Activated naive CD4-positive, alpha-beta T cell treated with Interleukin-2 at 50 U/mL for 16 hours (primary cell): ENCODE data around the gene RBMX.
"Not testable (repeated sequence)": the region's sequence is repeated elsewhere in the genome, so short reads cannot be mapped to it uniquely, and the experiment has no call there.

Experiments
- DNase-seq: peaks from one replicate; pipeline ENCODE4 v3.0.0-alpha.2; 2020

The RBMX gene

GRCh38 chrX:136874114-136874513 lies 6.4 kb downstream of the RBMX start:
- DNase-seq, result not testable (repeated sequence)

DNA sequence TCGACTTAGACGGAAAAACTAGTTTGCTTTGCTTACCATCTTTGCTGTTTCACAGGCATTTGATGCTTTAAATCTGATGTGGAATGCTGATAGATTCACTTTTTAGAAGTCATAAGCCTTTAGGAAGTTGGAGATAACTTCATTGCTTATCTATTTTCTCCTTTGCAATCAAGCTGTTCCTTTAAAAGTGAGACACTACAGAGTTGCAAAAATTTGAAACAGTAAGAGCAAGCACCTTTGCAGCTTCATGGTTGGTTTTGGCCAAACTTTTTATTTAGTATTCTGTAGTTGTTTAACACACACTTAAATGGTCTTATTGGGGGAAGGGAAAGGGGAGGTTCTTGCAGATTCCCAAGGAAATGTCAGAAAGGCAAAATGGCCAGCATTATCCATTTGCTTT lies 7.3 kb downstream of the RBMX start:
- not testable (repeated sequence) for DNase-seq

GRCh38 chrX:136872091-136872700 lies 8.3 kb downstream of the RBMX start:
- DNase-seq, result no peak

DNA sequence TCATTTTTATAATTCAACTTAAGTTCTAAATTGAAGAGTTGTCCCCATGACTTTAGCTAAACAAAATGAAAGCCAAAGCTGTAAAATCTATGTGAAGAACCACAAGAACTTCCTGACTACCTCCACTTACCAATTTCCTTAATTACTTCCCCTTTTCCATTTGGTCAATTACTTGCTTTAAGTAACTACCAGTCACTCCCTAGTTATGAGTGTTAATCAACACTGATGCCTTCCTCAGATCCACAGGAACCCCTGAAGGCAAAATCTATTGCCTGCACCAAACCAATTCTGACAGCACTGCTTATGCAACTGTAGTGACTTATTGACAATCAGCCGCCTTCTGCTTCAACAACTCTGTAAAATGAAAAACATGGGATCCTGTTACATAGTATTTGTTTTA lies 10.5 kb downstream of the RBMX start:
- no peak for DNase-seq

DNA sequence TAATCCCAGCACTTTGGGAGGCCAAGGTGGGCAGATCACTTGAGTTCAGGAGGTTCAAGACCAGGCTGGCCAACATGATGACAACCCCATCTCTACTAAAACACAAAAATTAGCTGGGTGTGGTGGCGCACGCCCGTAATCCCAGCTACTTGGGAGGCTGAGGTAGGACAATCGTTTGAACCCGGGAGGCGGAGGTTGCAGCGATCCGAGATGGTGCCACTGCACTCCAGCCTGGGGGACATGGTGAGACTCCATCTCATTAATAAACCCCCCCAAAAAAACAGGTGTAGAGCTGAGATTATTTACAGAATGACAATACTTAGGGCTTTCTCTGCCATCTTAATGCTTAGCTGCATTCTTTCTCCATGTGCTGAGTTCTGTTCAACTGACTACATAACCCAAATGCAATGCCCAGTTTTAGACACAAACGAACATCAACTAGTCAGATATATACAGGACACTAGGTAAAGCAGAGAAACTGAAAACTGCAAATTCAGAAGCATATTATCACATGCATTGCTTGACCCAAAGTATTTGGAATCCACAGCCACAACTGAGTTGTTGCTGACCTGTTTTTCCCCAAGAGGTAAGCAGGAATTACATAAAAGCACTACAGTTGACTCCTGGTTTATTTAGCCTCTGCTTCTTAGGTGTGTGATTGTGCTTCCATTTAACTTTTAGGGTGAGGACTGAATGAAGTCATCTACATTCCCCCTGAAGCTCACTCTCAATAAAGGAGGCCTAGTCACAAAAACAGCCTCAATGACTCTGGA lies 12.1 kb downstream of the RBMX start:
- DNase-seq, result no peak

DNA sequence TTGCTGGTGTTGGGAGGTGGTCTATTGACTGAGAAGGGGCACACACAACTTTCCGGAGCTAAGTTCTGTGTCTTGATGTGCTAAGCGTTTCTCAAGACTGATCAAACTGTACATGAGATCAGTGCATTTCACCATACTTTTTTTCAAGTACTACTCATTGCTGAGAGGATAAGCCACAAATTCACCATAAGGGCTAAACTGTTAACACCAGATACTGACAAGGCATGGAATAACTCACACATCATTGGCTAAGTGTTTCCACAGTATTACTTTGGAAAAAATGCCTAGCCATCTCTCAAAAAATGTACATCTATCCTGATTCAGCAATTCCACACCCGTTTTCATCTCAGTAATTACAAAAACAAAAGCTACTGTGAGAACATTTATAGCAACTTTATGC lies 13.0 kb downstream of the RBMX start:
- DNase-seq, result no peak

DNA sequence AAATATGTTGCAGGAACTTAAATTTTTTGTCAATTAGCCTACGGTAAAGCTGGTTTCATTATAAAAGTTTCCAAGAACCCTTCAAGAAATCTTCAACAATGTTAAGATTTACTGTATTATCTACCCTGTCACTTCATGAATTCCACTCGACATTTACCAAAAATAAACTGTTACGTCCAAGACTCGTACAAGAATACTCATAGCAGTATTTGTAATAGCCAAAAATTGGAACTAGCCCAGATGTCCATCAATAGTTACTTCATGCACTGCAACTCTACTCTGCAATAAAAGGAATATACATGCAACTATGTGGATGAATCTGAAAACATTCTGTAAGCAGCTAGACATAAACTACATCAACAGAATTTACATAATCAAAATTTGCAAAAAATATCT lies 13.4 kb downstream of the RBMX start:
- DNase-seq, result no peak

- DNase-seq, result no peak
Measured at GRCh38 chrX:136866337-136867095, 14.0 kb downstream of the RBMX start.

DNA sequence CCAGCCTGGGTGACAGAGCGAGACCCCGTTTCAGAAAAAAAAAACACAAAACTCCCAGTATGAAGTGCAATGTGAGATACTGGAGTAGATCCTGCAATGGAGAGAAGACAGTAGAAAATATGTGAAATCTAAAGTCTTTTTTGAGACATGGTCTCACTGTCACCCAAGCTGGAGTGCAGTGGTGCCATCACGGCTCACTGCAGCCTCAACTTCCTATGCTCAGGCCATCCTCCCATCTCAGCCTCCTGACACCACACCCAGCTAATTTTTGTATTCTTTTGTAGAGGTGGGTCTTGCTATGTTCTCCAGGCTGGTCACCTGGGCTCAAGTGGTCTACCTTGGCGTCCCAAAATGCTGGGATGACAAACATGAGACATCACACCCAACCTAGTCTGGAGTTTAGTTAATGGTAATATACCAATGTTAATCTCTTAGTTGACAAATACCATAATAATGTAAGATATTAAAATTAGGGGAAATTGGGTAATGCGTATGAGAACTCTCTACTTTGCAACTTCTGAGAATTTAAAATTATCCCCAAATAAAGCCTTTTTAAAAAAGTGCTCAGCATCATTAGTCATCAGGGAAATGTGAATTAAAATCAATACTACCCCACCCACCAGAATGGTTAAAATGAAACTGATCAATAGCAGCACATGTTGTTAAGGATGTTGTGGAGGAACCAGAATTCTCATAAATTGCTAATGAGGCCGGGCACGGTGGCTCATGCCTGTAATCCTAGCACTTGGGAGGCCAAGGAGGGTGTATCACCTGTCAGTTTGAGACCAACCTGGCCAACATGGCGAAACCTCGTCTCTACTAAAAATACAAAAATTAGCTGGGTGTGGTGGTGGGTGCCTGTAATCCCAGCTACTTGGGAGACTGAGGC lies 15.0 kb downstream of the RBMX start:
- DNase-seq, result peak; percentile 31

DNA sequence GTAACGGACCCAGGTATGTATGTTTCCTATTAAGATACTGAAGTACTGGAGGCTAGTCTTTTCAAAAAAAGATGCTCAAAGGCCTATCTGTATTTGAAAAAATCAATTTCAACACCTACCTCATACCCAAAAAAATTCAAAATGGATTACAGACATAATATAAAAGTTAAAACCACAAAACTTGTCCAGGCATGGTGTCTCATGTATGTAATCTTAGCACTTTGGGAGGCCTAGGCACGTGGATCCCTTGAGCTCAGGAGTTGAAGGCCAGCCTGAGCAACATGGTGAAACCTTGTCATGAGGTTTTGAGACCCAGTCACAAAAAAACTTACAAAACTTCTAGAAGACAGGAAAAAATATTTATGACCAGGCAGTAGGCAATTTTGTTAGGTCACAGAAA lies 16.7 kb downstream of the RBMX start:
- DNase-seq, result no peak

DNA sequence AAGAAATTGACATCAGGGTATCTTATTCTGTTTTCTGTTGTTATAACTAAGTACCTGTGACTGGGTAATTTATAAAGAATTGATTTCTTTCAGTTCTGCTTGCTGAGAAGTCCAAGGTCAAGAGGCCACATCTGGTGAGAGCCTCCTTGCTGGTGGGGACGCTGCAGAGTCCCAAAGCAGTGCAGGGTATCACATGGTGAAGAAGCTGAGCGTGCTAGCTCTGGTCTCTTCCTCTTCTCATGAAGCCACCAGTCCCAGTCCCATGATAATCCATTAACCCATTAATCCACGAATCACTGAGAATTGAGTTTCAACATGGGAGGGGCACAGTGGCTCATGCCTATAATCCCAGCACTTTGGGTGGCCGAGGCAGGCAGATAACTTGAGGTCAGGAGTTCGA lies 18.0 kb downstream of the RBMX start:
- DNase-seq, result no peak

DNA sequence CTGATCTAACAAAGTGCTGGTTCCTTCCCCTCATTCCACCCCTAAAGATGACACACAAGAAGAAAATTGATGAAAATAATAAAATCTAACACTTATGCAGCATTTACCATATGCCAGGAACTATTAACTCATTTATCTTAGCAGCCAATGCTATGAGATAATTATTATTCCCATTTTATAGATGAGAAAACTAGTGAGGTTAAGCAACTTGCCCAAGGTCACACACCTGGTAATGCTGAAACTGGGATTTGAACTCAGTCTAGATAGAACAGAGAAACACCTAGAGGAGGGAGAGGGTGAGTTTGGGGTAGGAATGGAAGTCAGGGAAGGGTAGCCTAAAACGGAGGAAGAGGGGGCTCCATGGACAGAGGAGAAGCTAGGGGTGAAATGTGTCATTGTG lies 18.6 kb downstream of the RBMX start:
- no peak for DNase-seq

DNA sequence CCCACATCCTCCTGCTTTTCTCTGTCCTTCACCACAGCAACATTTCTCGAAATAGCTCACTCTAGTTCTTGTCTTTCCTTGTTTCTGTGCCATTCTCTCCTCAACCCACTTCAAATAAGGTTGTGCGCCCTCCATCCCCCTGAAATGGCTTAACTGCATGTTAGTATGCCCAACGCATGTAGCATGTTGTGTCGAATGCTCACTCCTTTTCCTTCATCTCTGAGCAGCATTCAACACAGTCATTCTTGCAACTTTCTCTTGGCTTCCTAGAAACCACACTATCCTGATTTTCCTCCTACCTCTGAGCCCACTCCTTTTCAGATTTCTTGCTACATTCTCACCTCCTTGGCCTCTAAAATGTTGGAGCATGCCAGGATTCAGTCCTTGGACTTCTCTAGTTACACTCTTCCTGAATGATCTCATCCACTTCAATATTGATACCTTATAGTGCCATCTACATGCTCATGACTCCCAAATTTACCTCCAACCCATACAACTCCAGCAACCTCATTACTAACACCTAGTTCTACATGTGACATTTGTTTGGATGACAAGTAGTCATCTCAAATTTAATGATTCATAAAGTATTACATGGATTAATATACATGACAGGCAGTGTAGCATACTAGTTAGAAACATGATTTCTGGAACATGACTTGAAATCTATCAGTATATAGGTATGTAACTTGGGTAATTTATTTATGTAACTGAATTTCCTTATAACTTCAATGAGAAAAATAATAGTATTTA lies 22.3 kb downstream of the RBMX start:
- no peak for DNase-seq

- DNase-seq, result no peak
Measured at GRCh38 chrX:136856551-136856950, 24.0 kb downstream of the RBMX start.

GRCh38 chrX:136856050-136856449 lies 24.5 kb downstream of the RBMX start:
- DNase-seq, result no peak

DNA sequence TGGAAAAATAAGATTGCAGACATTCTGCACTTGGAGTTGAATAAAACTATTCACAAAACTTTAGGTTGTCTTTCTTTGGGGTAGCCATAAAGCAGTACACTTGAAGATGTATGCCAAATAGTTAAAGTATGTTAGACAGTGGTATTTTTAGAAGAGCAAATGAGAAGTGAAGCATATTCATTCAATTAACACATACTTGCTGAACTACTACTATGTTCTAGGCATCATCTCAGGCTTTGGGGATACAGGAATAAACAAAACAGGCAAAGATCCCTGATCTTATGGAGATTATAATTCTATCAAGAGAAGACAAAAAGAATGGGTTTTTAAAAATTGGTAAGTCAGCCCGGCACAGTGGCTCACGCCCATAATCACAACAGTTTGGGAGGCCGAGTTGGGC lies 29.0 kb downstream of the RBMX start:
- DNase-seq, result no peak

- no peak for DNase-seq
Measured at GRCh38 chrX:136850441-136851175, 29.9 kb downstream of the RBMX start.

DNA sequence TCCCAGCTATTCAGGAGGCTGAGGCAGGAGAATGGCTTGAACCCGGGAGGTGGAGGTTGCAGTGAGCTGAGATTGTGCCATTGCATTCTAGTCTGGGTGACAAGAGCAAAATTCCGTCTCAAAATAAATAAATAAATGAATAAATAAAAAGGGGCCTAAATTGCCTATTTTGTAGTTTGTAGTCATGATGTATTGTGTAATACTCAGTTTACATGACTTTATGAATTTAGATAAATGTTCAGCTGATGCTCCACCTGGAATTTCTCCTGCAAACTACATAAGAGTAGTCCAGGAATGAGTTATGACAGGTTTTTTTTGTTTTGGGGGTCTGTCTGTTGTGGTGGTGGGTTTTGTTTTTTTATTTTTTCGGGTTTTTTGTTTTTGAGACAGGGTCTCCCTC lies 31.1 kb downstream of the RBMX start:
- no peak for DNase-seq

DNA sequence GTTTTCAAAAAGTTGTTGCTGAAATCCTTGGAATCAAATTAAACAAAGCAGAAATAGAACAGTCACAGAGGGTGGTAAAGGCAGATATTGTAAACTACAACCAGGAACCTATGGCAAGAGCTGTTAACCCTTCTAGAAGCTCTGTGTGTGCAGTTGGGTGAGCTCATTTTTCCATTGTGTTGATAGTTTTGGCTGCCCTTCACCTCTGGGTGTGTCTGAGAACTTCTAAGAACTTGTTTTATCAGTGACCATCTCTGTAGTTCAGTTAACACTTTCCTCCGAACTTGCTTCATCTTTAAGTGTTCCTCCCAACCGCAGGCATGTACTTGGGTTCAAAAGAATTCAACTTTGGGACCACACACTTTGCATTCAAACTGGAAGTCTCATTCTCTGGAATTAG lies 32.7 kb downstream of the RBMX start:
- DNase-seq, result no peak

GRCh38 chrX:136839196-136839595 lies 41.3 kb downstream of the RBMX start:
- no peak for DNase-seq

DNA sequence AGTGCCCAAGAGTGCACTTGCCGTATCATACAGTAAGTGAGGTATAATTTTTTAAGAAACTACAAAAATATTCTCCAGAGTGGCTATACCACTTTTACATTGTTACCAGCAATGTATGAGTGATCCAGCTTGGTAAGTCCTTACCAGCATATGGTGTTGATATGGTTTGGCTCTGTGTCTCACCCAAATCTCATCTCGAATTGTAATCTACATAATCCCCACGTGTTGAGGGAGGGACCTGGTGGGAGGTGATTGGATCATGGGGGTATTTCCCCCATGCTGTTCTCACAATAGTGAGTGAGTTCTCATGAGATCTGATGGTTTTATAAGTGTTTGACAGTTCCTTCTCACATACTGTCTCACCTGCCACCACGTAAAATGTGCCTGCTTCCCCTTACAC lies 44.8 kb downstream of the RBMX start:
- DNase-seq, result no peak

DNA sequence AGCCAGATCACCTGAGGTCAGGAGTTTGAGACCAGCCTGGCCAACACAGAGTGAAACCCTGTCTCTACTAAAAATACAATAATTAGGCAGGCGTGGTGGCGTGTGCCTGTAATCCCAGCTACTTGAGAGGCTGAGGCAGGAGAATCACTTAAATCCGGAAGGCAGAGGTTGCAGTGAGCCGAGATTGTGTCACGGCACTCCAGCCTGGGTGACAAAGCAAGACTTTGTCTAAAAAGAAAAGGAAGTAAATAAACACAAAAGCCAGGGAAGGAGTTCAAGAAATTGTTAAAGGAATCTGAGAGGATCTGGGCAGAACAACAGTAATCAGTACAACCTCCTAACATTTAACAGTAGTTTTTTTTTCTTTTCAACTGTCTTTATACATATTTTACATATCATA lies 51.1 kb downstream of the RBMX start:
- DNase-seq, result no peak
